Lung (tissue), 12 donors: ENCODE data around the gene ANKFY1. TPM values are rescaled to one million over a fixed set of nuclear protein-coding genes. Genes with fewer than 3 reads are reported as not detected.

Source experiments
- ATAC-seq: fragments of 200-7000 bp; cut with Tn5 transposase; one replicate; pipeline ENCODE4 v1.9.1; 2020; ENCODE audit warnings: moderate number of reproducible peaks; ENCODE audit not compliant: insufficient read depth, low FRiP score
- DNase-seq, 3 donors: peaks; one replicate each; pipeline ENCODE4 v3.0.0-alpha.2; 2013 to 2017
- H3K27ac ChIP-seq, 2 donors: one replicate each; pipeline ENCODE4 v1.5.1; 2013; ENCODE audit warnings: mild to moderate bottlenecking in 2 of 2, moderate library complexity in 2 of 2, control low read depth in 1 of 2, inconsistent platforms in 1 of 2, low read depth in 1 of 2, low read length in 1 of 2
- H3K27me3 ChIP-seq, 3 donors: one replicate each; pipeline ENCODE4 v1.5.1; 2013; ENCODE audit warnings: low read length in 2 of 3; ENCODE audit not compliant: control insufficient read depth in 3 of 3, insufficient read depth in 3 of 3
- H3K36me3 ChIP-seq, 4 donors: one replicate each; pipeline ENCODE4 v1.5.1; 2013; ENCODE audit warnings: low read length in 4 of 4, mild to moderate bottlenecking in 1 of 4, moderate library complexity in 1 of 4; ENCODE audit not compliant: control insufficient read depth in 4 of 4, insufficient read depth in 4 of 4
- H3K4me1 ChIP-seq, 5 donors: one replicate each; pipeline ENCODE4 v1.5.1; 2013; ENCODE audit warnings: low read length in 5 of 5, mild to moderate bottlenecking in 2 of 5, moderate library complexity in 1 of 5; ENCODE audit not compliant: control insufficient read depth in 5 of 5, insufficient read depth in 5 of 5
- H3K4me3 ChIP-seq: one replicate; pipeline ENCODE4 v1.5.1; 2013; ENCODE audit warnings: mild to moderate bottlenecking, control low read depth, moderate library complexity
- H3K9ac ChIP-seq, 2 donors: one replicate each; pipeline ENCODE4 v1.5.1; 2013; ENCODE audit warnings: low read length in 2 of 2, control low read depth in 1 of 2; ENCODE audit not compliant: insufficient read depth in 1 of 2
- H3K9me3 ChIP-seq, 4 donors: one replicate each; pipeline ENCODE4 v1.5.1; 2013; ENCODE audit warnings: low read length in 3 of 4, mild to moderate bottlenecking in 1 of 4, moderate library complexity in 1 of 4; ENCODE audit not compliant: control insufficient read depth in 4 of 4, insufficient read depth in 3 of 4
- WGBS, 2 donors: extraction: QIAGEN DNeasy Blood & Tissue Kit; methylation state at CpG; one replicate each; pipeline ENCODE4 v1.1.7; 2013; 5-methylcytosine and 5-hydroxymethylcytosine counted together
- polyA plus RNA-seq, 2 donors: library from polyadenylated mRNA; stranded (reverse); fragments of 200-250 nt; gene quantifications; one replicate each; pipeline ENCODE4 v1.2.1, GENCODE V29; 2013
- total RNA-seq, 2 donors: library from RNA; depleted of rRNA in 1 of 2; stranded (reverse); fragments of >200 nt in 1 of 2; gene quantifications; one replicate each; pipeline ENCODE4 v1.2.1, GENCODE V29; 2014 to 2021
- TF ChIP-seq, protein P1 (sequence below): IDR thresholded peaks from 2 replicates; pipeline ENCODE4 v1.5.1; 2012; ENCODE audit warnings: mild to moderate bottlenecking; ENCODE audit errors: control extremely low read depth, extremely low read depth
- donor health status: control.
- donor health status: control.
- donor health status: Bipolar disorder and iron deficiency.
- donor health status: healthy.
- donor health status: DM: yes; HTN: yes; CAD: no.

ANKFY1 gene
- total and polyA plus RNA-seq, 4 donors = 11.4 to 60.2 (median 38.8) TPM

- Histone ChIP-seq H3K27me3 (no peaks in the 10 kb centered on the region), H3K27ac (peak overlapping the region in 1 of 2 donors; percentile 23), H3K9me3 (no peaks in the 10 kb centered on the region), H3K9ac (no peak overlapping the region), H3K4me1 (peaks cover 0 to 3% (median 0%) of the 10 kb centered on the region in 5 donors), H3K4me3 (no peak overlapping the region), H3K36me3 (peaks cover 0 to 18% (median 12%) of the 10 kb centered on the region in 4 donors)
- DNase-seq (no peak), ATAC-seq (no peak)
- TF ChIP-seq, protein P1, sequence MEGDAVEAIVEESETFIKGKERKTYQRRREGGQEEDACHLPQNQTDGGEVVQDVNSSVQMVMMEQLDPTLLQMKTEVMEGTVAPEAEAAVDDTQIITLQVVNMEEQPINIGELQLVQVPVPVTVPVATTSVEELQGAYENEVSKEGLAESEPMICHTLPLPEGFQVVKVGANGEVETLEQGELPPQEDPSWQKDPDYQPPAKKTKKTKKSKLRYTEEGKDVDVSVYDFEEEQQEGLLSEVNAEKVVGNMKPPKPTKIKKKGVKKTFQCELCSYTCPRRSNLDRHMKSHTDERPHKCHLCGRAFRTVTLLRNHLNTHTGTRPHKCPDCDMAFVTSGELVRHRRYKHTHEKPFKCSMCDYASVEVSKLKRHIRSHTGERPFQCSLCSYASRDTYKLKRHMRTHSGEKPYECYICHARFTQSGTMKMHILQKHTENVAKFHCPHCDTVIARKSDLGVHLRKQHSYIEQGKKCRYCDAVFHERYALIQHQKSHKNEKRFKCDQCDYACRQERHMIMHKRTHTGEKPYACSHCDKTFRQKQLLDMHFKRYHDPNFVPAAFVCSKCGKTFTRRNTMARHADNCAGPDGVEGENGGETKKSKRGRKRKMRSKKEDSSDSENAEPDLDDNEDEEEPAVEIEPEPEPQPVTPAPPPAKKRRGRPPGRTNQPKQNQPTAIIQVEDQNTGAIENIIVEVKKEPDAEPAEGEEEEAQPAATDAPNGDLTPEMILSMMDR = no peak
- 67 to 78% methylated on average over 9 of the region's 9 CpGs for WGBS, 2 donors
These were observed 101.8 kb downstream of the ANKFY1 start for GRCh38 chr17:4161967-4162305.

GRCh38 chr17:4161192-4161966 lies 102.4 kb downstream of the ANKFY1 start:
- DNase-seq (no peak), ATAC-seq (peak; percentile 42)
- Histone ChIP-seq H3K4me3 (no peak overlapping the region), H3K36me3 (peaks cover 0 to 15% (median 8%) of the 10 kb centered on the region in 4 donors), H3K4me1 (peaks cover 0 to 3% (median 0%) of the 10 kb centered on the region in 5 donors), H3K27ac (peak overlapping the region in 1 of 2 donors; percentile 23), H3K9me3 (no peaks in the 10 kb centered on the region), H3K27me3 (no peaks in the 10 kb centered on the region), H3K9ac (no peak overlapping the region)
- 65 to 75% methylated on average over 7 of the region's 7 CpGs for WGBS, 2 donors
- TF ChIP-seq, protein P1 = no peak

GRCh38 chr17:4160294-4160859 lies 103.4 kb downstream of the ANKFY1 start:
- 92 to 95% methylated on average over 19 of the region's 19 CpGs for WGBS, 2 donors
- ATAC-seq (no peak), DNase-seq (no peak)
- Histone ChIP-seq H3K4me1 (peaks cover 0 to 3% (median 0%) of the 10 kb centered on the region in 5 donors), H3K9ac (no peak overlapping the region), H3K9me3 (no peaks in the 10 kb centered on the region), H3K27ac (no peak overlapping the region), H3K27me3 (no peaks in the 10 kb centered on the region), H3K36me3 (peaks cover 0 to 22% (median 5%) of the 10 kb centered on the region in 4 donors), H3K4me3 (no peak overlapping the region)
- TF ChIP-seq, protein P1 = no peak
